Mesothelial cell of epicardium (in vitro differentiated cells): ENCODE data around the gene TRAF2. TPM values are rescaled to one million over a fixed set of nuclear protein-coding genes. Genes with fewer than 3 reads are reported as not detected.

Experiments
- DNase-seq, 2 experiments: peaks; one replicate each; pipeline ENCODE4 v3.0.0; 2021; ENCODE audit warnings: low spot score in 2 of 2; ENCODE audit not compliant: unreplicated experiment in 2 of 2
- H3K27ac Mint-ChIP-seq: 2 replicates; pipeline ENCODE4 v1.8.0; 2021; ENCODE audit warnings: mixed read lengths
- H3K27me3 Mint-ChIP-seq: 2 replicates; pipeline ENCODE4 v1.8.0; 2021; ENCODE audit warnings: low read depth, mixed read lengths
- H3K36me3 Mint-ChIP-seq: 2 replicates; pipeline ENCODE4 v1.8.0; 2021; ENCODE audit warnings: mixed read lengths
- H3K4me1 Mint-ChIP-seq: 2 replicates; pipeline ENCODE4 v1.8.0; 2021; ENCODE audit warnings: mixed read lengths
- H3K4me3 Mint-ChIP-seq: 2 replicates; pipeline ENCODE4 v1.8.0; 2021; ENCODE audit warnings: mild to moderate bottlenecking, moderate library complexity, mixed read lengths
- H3K9me3 Mint-ChIP-seq: 2 replicates; pipeline ENCODE4 v1.8.0; 2021; ENCODE audit warnings: mixed read lengths
- CTCF ChIP-seq: fragments of 200-600 bp; sonication (generic); IDR thresholded peaks from one replicate; pipeline ENCODE4 v1.5.0; 2021; ENCODE audit warnings: antibody characterized with exemption; ENCODE audit not compliant: unreplicated experiment
- total RNA-seq: library from RNA; stranded (reverse); gene quantifications from 3 replicates; pipeline ENCODE4 v1.2.1, GENCODE V29; 2021

TRAF2 gene
- total RNA-seq, 1 donor from 2014 or later: 17.4 TPM

- peaks cover 3% of the 10 kb centered on the region for H3K27me3 Mint-ChIP-seq
- H3K9me3 Mint-ChIP-seq: no peaks in the 10 kb centered on the region
- H3K4me3 Mint-ChIP-seq: no peak overlapping the region
- peaks cover 3% of the 10 kb centered on the region for H3K4me1 Mint-ChIP-seq
- H3K27ac Mint-ChIP-seq: no peak overlapping the region
- DNase-seq: no peak
- no peak for TF ChIP-seq CTCF
- H3K36me3 Mint-ChIP-seq: no peaks in the 10 kb centered on the region
These were observed 82.2 kb downstream of the TRAF2 start for GRCh38 chr9:136968333-136969127.

GRCh38 chr9:136969150-136969549, 82.8 kb downstream of the TRAF2 start:
- H3K27me3 Mint-ChIP-seq: peaks cover 3% of the 10 kb centered on the region
- H3K36me3 Mint-ChIP-seq: no peaks in the 10 kb centered on the region
- no peak overlapping the region for H3K27ac Mint-ChIP-seq
- H3K9me3 Mint-ChIP-seq: no peaks in the 10 kb centered on the region
- DNase-seq: no peak
- peaks cover 3% of the 10 kb centered on the region for H3K4me1 Mint-ChIP-seq
- TF ChIP-seq CTCF: no peak
- no peak overlapping the region for H3K4me3 Mint-ChIP-seq

GRCh38 chr9:136969774-136970173, 83.5 kb downstream of the TRAF2 start:
- DNase-seq: no peak
- H3K9me3 Mint-ChIP-seq: no peaks in the 10 kb centered on the region

GRCh38 chr9:136970361-136970760, 84.0 kb downstream of the TRAF2 start:
- H3K27ac Mint-ChIP-seq: no peak overlapping the region
- H3K27me3 Mint-ChIP-seq: peaks cover 4% of the 10 kb centered on the region
- no peak for TF ChIP-seq CTCF
- no peaks in the 10 kb centered on the region for H3K9me3 Mint-ChIP-seq
- no peaks in the 10 kb centered on the region for H3K36me3 Mint-ChIP-seq
- DNase-seq: no peak
- peaks cover 3% of the 10 kb centered on the region for H3K4me1 Mint-ChIP-seq
- no peak overlapping the region for H3K4me3 Mint-ChIP-seq

More at GRCh38 chr9:136969774-136970173, 83.5 kb downstream of the TRAF2 start:
- no peaks in the 10 kb centered on the region for H3K36me3 Mint-ChIP-seq
- H3K4me1 Mint-ChIP-seq: peaks cover 3% of the 10 kb centered on the region
- TF ChIP-seq CTCF: no peak
- H3K27me3 Mint-ChIP-seq: peaks cover 3% of the 10 kb centered on the region
- H3K4me3 Mint-ChIP-seq: no peak overlapping the region
- H3K27ac Mint-ChIP-seq: no peak overlapping the region

- TF ChIP-seq CTCF: no peak
- H3K27ac Mint-ChIP-seq: no peak overlapping the region
These were observed 85.4 kb downstream of the TRAF2 start for GRCh38 chr9:136971746-136972145.

More at GRCh38 chr9:136971746-136972145, 85.4 kb downstream of the TRAF2 start:
- DNase-seq: no peak
- Mint-ChIP-seq H3K27me3 (peaks cover 6% of the 10 kb centered on the region), H3K36me3 (no peaks in the 10 kb centered on the region), H3K9me3 (no peaks in the 10 kb centered on the region), H3K4me1 (peaks cover 3% of the 10 kb centered on the region), H3K4me3 (no peak overlapping the region)
